ENCODE results near the gene ZBTB40. TPM values are rescaled to one million over a fixed set of nuclear protein-coding genes. Genes with fewer than 3 reads are reported as not detected.

The ZBTB40 gene
- total RNA-seq, 4 donors from 2014 or later, result 5.9 to 14.3 (median 8.8) TPM

DNA sequence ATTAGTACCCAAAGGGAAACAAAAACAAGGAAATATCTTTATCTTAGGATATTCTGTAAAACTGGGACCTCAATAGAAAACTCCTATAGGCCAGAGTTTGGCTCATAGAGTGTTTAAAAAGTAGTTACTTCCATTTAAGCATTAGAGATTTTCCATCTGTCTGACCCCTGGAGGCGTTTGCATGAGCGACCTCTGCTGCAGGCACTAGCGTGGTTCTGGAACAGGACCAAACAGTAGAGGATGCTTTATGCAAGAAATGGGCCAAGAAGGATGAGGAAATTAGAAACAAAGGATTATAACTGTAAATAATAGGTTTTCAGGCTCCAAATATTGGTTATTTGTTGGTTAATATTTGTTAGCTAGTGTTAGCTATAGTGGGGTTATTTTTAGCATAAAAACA, 5.7 kb downstream of the ZBTB40 start:
- no peak for DNase-seq
- no peak for TF ChIP-seq POLR2A (IDR thresholded peaks at IDR 0.05)
- TF ChIP-seq, protein P1, sequence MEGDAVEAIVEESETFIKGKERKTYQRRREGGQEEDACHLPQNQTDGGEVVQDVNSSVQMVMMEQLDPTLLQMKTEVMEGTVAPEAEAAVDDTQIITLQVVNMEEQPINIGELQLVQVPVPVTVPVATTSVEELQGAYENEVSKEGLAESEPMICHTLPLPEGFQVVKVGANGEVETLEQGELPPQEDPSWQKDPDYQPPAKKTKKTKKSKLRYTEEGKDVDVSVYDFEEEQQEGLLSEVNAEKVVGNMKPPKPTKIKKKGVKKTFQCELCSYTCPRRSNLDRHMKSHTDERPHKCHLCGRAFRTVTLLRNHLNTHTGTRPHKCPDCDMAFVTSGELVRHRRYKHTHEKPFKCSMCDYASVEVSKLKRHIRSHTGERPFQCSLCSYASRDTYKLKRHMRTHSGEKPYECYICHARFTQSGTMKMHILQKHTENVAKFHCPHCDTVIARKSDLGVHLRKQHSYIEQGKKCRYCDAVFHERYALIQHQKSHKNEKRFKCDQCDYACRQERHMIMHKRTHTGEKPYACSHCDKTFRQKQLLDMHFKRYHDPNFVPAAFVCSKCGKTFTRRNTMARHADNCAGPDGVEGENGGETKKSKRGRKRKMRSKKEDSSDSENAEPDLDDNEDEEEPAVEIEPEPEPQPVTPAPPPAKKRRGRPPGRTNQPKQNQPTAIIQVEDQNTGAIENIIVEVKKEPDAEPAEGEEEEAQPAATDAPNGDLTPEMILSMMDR (IDR thresholded peaks at IDR 0.05), result no peak
- Histone ChIP-seq H3K27me3 (no peaks in the 10 kb centered on the region), H3K4me1 (peaks cover 0 to 39% (median 7%) of the 10 kb centered on the region in 3 donors), H3K36me3 (no peaks in the 10 kb centered on the region), H3K9me3 (no peaks in the 10 kb centered on the region), H3K4me3 (no peak overlapping the region), H3K27ac (no peak overlapping the region)
- WGBS, 2 donors, result 17 to 19% methylated on average over 3 of the region's 3 CpGs
- intact Hi-C loops (cut with DNase I), result no loop called here

- no peak overlapping the region for H3K27ac ChIP-seq
- DNase-seq, result no peak
- H3K4me3 ChIP-seq, result no peak overlapping the region
- H3K36me3 ChIP-seq, result no peaks in the 10 kb centered on the region
- no peaks in the 10 kb centered on the region for H3K9me3 ChIP-seq
- peaks cover 0 to 34% (median 5%) of the 10 kb centered on the region in 3 donors for H3K4me1 ChIP-seq
- TF ChIP-seq POLR2A (IDR thresholded peaks at IDR 0.05), result no peak
- TF ChIP-seq, protein P1 (IDR thresholded peaks at IDR 0.05), result no peak
- no peaks in the 10 kb centered on the region for H3K27me3 ChIP-seq
- intact Hi-C loops (cut with DNase I), result no loop called here
Observed at GRCh38 chr1:22457836-22458235, 6.2 kb downstream of the ZBTB40 start.

DNA sequence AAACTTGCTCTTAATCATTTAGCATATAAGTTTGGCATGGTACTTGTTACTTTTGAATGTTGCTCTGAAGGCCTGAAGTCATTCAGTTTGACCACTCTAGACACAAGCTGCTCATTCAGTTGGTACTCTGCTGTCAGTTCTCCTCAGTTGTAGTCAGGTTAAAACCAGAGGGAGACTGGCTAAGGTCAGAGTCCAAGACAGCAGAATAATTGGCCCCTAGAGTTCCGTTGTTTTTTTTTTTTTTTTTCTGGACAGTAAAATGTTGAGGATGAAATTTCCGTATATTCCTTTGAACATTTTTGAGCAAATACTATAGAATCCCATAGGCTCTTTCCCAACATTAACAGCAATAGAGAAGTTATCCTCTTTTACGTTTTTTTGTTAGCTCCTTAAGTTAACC, 9.4 kb downstream of the ZBTB40 start:
- Histone ChIP-seq H3K27ac (no peak overlapping the region), H3K4me3 (no peak overlapping the region), H3K9me3 (peaks cover 0 to 5% (median 0%) of the 10 kb centered on the region in 3 donors), H3K4me1 (peaks cover 0 to 15% (median 0%) of the 10 kb centered on the region in 3 donors), H3K27me3 (no peaks in the 10 kb centered on the region), H3K36me3 (no peaks in the 10 kb centered on the region)
- no peak for DNase-seq
- TF ChIP-seq, protein P1 (IDR thresholded peaks at IDR 0.05), result no peak
- TF ChIP-seq POLR2A (IDR thresholded peaks at IDR 0.05), result no peak
- intact Hi-C loops (cut with DNase I), result no loop called here
- WGBS, 2 donors, result 90 to 95% methylated on average over 3 of the region's 3 CpGs

- no peak for TF ChIP-seq POLR2A (IDR thresholded peaks at IDR 0.05)
- TF ChIP-seq, protein P1 (IDR thresholded peaks at IDR 0.05), result no peak
- Histone ChIP-seq H3K36me3 (no peaks in the 10 kb centered on the region), H3K27ac (no peak overlapping the region), H3K27me3 (no peaks in the 10 kb centered on the region), H3K4me1 (peaks cover 0 to 14% (median 0%) of the 10 kb centered on the region in 3 donors), H3K9me3 (peaks cover 0 to 5% (median 0%) of the 10 kb centered on the region in 3 donors), H3K4me3 (no peak overlapping the region)
- 90 to 94% methylated on average over 6 of the region's 6 CpGs for WGBS, 2 donors
- no peak for DNase-seq
- intact Hi-C loops (cut with DNase I), result no loop called here
Observed at GRCh38 chr1:22461678-22462527, 10.3 kb downstream of the ZBTB40 start.

- no peak for TF ChIP-seq POLR2A (IDR thresholded peaks at IDR 0.05)
- TF ChIP-seq, protein P1 (IDR thresholded peaks at IDR 0.05), result no peak
- no peaks in the 10 kb centered on the region for H3K36me3 ChIP-seq
- no peak overlapping the region for H3K4me3 ChIP-seq
- WGBS, 2 donors, result 86 to 93% methylated on average over 4 of the region's 4 CpGs
- H3K27me3 ChIP-seq, result no peaks in the 10 kb centered on the region
- H3K4me1 ChIP-seq, result peaks cover 0 to 4% (median 0%) of the 10 kb centered on the region in 3 donors
- H3K9me3 ChIP-seq, result peaks cover 0 to 5% (median 0%) of the 10 kb centered on the region in 3 donors
- intact Hi-C loops (cut with DNase I), result no loop called here
- DNase-seq, result no peak
- no peak overlapping the region for H3K27ac ChIP-seq
Observed at GRCh38 chr1:22462928-22463327, 11.3 kb downstream of the ZBTB40 start.

Measured in esophagus squamous epithelium (tissue), 5 donors.